ENCODE results near the gene CHN2. TPM values are rescaled to one million over a fixed set of nuclear protein-coding genes. Genes with fewer than 3 reads are reported as not detected.

CHN2 gene
- total RNA-seq, 1 experiment from 2014 or later = 5.1 TPM

- ChIA-PET POLR2A (interaction anchor here (0.6 to 1.7 kb wide), 7 partner anchors 8 to 274 kb away, joined by 3 to 4 read pairs (median 4); no protein-coding TSS in a partner anchor), CTCF (interaction anchor here (0.6 to 1.2 kb wide), 7 partner anchors 87 to 273 kb away, joined by 3 to 7 read pairs (median 3); no protein-coding TSS in a partner anchor)
- BruUV-seq (replicated peaks) = no TSS peak
- no peaks in the 10 kb centered on the region for H3K27me3 Mint-ChIP-seq (ENCODE audit: insufficient read depth, unreplicated experiment)
- no peak overlapping the region for H3K27ac Mint-ChIP-seq (ENCODE audit: low read depth, unreplicated experiment)
- intact Hi-C loops (cut with micrococcal nuclease) = loop anchor here (5.0 kb wide), 1 partner anchor 131 kb away; no protein-coding TSS in a partner anchor
- H3K4me1 Mint-ChIP-seq (ENCODE audit: insufficient read depth, unreplicated experiment) = no peaks in the 10 kb centered on the region
- no peak for DNase-seq (ENCODE audit: unreplicated experiment)
- H3K4me3 Mint-ChIP-seq (ENCODE audit: unreplicated experiment) = no peak overlapping the region
- H3K9me3 Mint-ChIP-seq (ENCODE audit: unreplicated experiment) = no peaks in the 10 kb centered on the region
- H3K36me3 Mint-ChIP-seq (ENCODE audit: insufficient read depth, unreplicated experiment) = no peaks in the 10 kb centered on the region
- no peak for TF ChIP-seq CTCF (IDR thresholded peaks at IDR 0.05; ENCODE audit: unreplicated experiment)
These were observed 1.6 kb downstream of the CHN2 start for GRCh38 chr7:29196191-29196590.

GRCh38 chr7:29196971-29197595, 2.5 kb downstream of the CHN2 start:
- POLR2A ChIA-PET = interaction anchor here (0.7 to 1.1 kb wide), 2 partner anchors 24 to 367 kb away, joined by 3 read pairs; partner anchors contain the start of gene PRR15
- no peak overlapping the region for H3K27ac Mint-ChIP-seq (ENCODE audit: low read depth, unreplicated experiment)
- TF ChIP-seq CTCF (IDR thresholded peaks at IDR 0.05; ENCODE audit: unreplicated experiment) = no peak
- H3K27me3 Mint-ChIP-seq (ENCODE audit: insufficient read depth, unreplicated experiment) = no peaks in the 10 kb centered on the region
- CTCF ChIA-PET = interaction anchor here (0.5 to 1.9 kb wide), 4 partner anchors 9 to 270 kb away, joined by 3 to 9 read pairs (median 3); no protein-coding TSS in a partner anchor
- BruUV-seq (replicated peaks) = no TSS peak
- no peaks in the 10 kb centered on the region for H3K4me1 Mint-ChIP-seq (ENCODE audit: insufficient read depth, unreplicated experiment)
- no peak overlapping the region for H3K4me3 Mint-ChIP-seq (ENCODE audit: unreplicated experiment)
- no peaks in the 10 kb centered on the region for H3K9me3 Mint-ChIP-seq (ENCODE audit: unreplicated experiment)
- H3K36me3 Mint-ChIP-seq (ENCODE audit: insufficient read depth, unreplicated experiment) = no peaks in the 10 kb centered on the region
- DNase-seq (ENCODE audit: unreplicated experiment) = no peak
- intact Hi-C loops (cut with micrococcal nuclease) = loop anchor here (5.0 kb wide), 1 partner anchor 130 kb away; no protein-coding TSS in a partner anchor

- intact Hi-C loops (cut with micrococcal nuclease) = loop anchor here (5.0 kb wide), 1 partner anchor 129 kb away; no protein-coding TSS in a partner anchor
- no peaks in the 10 kb centered on the region for H3K27me3 Mint-ChIP-seq (ENCODE audit: insufficient read depth, unreplicated experiment)
These were observed 3.3 kb downstream of the CHN2 start for GRCh38 chr7:29197916-29198315.

More at GRCh38 chr7:29197916-29198315, 3.3 kb downstream of the CHN2 start:
- H3K4me3 Mint-ChIP-seq (ENCODE audit: unreplicated experiment) = no peak overlapping the region
- no peaks in the 10 kb centered on the region for H3K4me1 Mint-ChIP-seq (ENCODE audit: insufficient read depth, unreplicated experiment)
- H3K27ac Mint-ChIP-seq (ENCODE audit: low read depth, unreplicated experiment) = no peak overlapping the region
- no peak for DNase-seq (ENCODE audit: unreplicated experiment)
- TF ChIP-seq CTCF (IDR thresholded peaks at IDR 0.05; ENCODE audit: unreplicated experiment) = no peak
- H3K36me3 Mint-ChIP-seq (ENCODE audit: insufficient read depth, unreplicated experiment) = no peaks in the 10 kb centered on the region
- no peaks in the 10 kb centered on the region for H3K9me3 Mint-ChIP-seq (ENCODE audit: unreplicated experiment)
- no TSS peak for BruUV-seq (replicated peaks)
- POLR2A ChIA-PET = interaction anchor here (0.7 to 1.1 kb wide), 2 partner anchors 25 to 366 kb away, joined by 3 read pairs; partner anchors contain the start of gene PRR15
- CTCF ChIA-PET = interaction anchor here (0.6 to 1.9 kb wide), 3 partner anchors 8 to 173 kb away, joined by 4 to 9 read pairs (median 6); no protein-coding TSS in a partner anchor
